DND-41 (cell line): ENCODE results near the gene C22orf15.

ENCODE experiments used
- ATAC-seq: fragments of 200-7000 bp; cut with Tn5 transposase; 3 replicates; pipeline ENCODE4 v1.9.1; 2021; ENCODE audit warnings: low read depth; ENCODE audit not compliant: insufficient read depth
- DNase-seq: peaks from one replicate; pipeline ENCODE4 v3.0.0-alpha.2; 2020
- H2AFZ ChIP-seq: 2 replicates; pipeline ENCODE4 v1.6.0; 2012; ENCODE audit warnings: low read depth, low read length
- H3K27ac ChIP-seq: 2 replicates; pipeline ENCODE4 v1.5.1; 2012; ENCODE audit warnings: low read length, inconsistent platforms
- H3K27me3 ChIP-seq: fragments of 200-600 bp; sonication (generic); 2 replicates; pipeline ENCODE4 v1.6.0; 2012; ENCODE audit warnings: low read length, mild to moderate bottlenecking, inconsistent platforms; ENCODE audit not compliant: insufficient read depth, poor library complexity
- H3K36me3 ChIP-seq: 2 replicates; pipeline ENCODE4 v1.5.1; 2012; ENCODE audit warnings: low read length, inconsistent platforms; ENCODE audit not compliant: insufficient read depth
- H3K4me1 ChIP-seq: 2 replicates; pipeline ENCODE4 v1.5.1; 2012; ENCODE audit warnings: mild to moderate bottlenecking, low read length; ENCODE audit not compliant: insufficient read depth
- H3K4me2 ChIP-seq: 2 replicates; pipeline ENCODE4 v1.6.0; 2012; ENCODE audit warnings: mild to moderate bottlenecking, moderate library complexity, low read length, inconsistent platforms; ENCODE audit not compliant: insufficient read depth
- H3K4me3 ChIP-seq, 2 experiments: fragments of 200-600 bp in 1 of 2; shearing (Covaris generic) in 1 of 2; 2 replicates each; pipeline ENCODE4 v1.5.1; 2012 to 2016; ENCODE audit warnings: inconsistent platforms in 2 of 2, low read length in 2 of 2, mild to moderate bottlenecking in 2 of 2, low read depth in 1 of 2, moderate library complexity in 1 of 2
- H3K79me2 ChIP-seq: 2 replicates; pipeline ENCODE4 v1.6.0; 2012; ENCODE audit warnings: low read length, inconsistent platforms; ENCODE audit not compliant: insufficient read depth
- H3K9ac ChIP-seq: 2 replicates; pipeline ENCODE4 v1.6.0; 2012; ENCODE audit warnings: low read depth, mild to moderate bottlenecking, inconsistent platforms, low read length, moderate library complexity
- H3K9me3 ChIP-seq: 2 replicates; pipeline ENCODE4 v1.5.1; 2012; ENCODE audit warnings: low read length, moderate library complexity, mild to moderate bottlenecking, inconsistent platforms; ENCODE audit not compliant: insufficient read depth, severe bottlenecking
- H4K20me1 ChIP-seq: 2 replicates; pipeline ENCODE4 v1.6.0; 2012; ENCODE audit warnings: low read length; ENCODE audit not compliant: insufficient read depth
- EZH2 ChIP-seq: IDR thresholded peaks from 3 replicates; pipeline ENCODE4 v1.6.1; 2012; ENCODE audit warnings: borderline replicate concordance, low read depth, mild to moderate bottlenecking, moderate library complexity, low read length, inconsistent platforms; ENCODE audit not compliant: severe bottlenecking
- TF ChIP-seq, protein P1 (sequence below): IDR thresholded peaks from 2 replicates; pipeline ENCODE4 v1.5.1; 2012; ENCODE audit warnings: borderline replicate concordance, low read length, moderate library complexity, mild to moderate bottlenecking; ENCODE audit not compliant: poor library complexity, severe bottlenecking; ENCODE audit errors: extremely low read depth

Gene C22orf15

DNA sequence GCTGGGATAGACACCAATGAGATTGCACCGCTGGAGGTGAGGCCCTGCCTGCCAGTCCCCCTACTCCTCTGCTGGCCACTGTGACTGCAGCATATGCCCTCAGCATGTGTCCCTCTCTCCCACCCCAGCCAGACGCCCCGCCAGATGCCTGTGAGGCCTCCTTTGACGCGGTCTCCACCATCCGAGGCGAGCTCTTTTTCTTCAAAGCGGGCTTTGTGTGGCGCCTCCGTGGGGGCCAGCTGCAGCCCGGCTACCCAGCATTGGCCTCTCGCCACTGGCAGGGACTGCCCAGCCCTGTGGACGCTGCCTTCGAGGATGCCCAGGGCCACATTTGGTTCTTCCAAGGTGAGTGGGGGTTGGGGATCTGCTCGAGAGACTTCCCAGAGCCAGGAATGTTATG lies 18.3 kb downstream of the C22orf15 start:
- Histone ChIP-seq H4K20me1 (no peaks in the 10 kb centered on the region), H3K9ac (no peak overlapping the region), H3K79me2 (no peaks in the 10 kb centered on the region), H3K27me3 (no peaks in the 10 kb centered on the region), H3K4me3 (no peak overlapping the region), H3K9me3 (no peaks in the 10 kb centered on the region), H3K4me1 (peaks cover 8% of the 10 kb centered on the region), H3K36me3 (no peaks in the 10 kb centered on the region), H3K27ac (no peak overlapping the region), H2AFZ (no peak overlapping the region), H3K4me2 (no peak overlapping the region)
- ATAC-seq (no peak), DNase-seq (no peak)
- no peak for TF ChIP-seq EZH2
- TF ChIP-seq, protein P1, sequence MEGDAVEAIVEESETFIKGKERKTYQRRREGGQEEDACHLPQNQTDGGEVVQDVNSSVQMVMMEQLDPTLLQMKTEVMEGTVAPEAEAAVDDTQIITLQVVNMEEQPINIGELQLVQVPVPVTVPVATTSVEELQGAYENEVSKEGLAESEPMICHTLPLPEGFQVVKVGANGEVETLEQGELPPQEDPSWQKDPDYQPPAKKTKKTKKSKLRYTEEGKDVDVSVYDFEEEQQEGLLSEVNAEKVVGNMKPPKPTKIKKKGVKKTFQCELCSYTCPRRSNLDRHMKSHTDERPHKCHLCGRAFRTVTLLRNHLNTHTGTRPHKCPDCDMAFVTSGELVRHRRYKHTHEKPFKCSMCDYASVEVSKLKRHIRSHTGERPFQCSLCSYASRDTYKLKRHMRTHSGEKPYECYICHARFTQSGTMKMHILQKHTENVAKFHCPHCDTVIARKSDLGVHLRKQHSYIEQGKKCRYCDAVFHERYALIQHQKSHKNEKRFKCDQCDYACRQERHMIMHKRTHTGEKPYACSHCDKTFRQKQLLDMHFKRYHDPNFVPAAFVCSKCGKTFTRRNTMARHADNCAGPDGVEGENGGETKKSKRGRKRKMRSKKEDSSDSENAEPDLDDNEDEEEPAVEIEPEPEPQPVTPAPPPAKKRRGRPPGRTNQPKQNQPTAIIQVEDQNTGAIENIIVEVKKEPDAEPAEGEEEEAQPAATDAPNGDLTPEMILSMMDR = no peak

DNA sequence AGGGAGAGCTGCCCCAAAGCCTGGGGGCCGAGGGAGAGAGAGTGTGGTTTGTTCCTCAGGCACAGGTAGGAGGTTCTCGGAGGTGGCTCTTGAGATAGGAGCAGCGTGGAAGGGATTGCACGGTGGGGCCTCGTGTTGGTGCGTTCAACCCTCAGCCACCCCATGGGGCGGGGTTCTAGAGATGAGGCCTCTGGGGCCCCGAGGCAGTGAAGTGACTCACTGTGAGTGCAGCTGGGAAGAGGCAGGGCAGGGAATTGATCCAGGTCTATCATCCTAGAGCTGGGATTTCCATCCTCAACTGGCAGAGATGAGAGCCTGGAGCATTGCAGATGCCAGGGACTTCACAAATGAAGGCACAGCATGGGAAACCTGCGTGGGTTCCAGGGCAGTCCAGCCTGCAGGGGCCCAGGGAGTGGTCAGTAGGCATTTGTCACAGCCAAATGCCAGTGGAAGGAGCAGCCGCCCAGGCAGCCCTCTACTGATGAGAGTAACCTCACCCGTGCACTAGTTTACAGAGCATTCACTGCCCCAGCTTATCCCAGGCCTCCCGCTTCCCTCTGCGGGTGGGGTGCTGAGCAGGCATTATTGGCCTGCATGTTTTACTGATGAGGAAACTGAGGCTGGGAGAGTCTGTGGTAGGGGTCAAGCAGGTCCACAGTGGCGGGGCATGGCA lies 18.9 kb downstream of the C22orf15 start:
- Histone ChIP-seq H3K9me3 (no peaks in the 10 kb centered on the region), H3K27ac (no peak overlapping the region), H3K4me3 (no peak overlapping the region), H3K36me3 (no peaks in the 10 kb centered on the region), H3K79me2 (no peaks in the 10 kb centered on the region), H2AFZ (no peak overlapping the region), H3K27me3 (no peaks in the 10 kb centered on the region), H3K4me2 (no peak overlapping the region), H3K4me1 (peaks cover 14% of the 10 kb centered on the region), H4K20me1 (no peaks in the 10 kb centered on the region), H3K9ac (no peak overlapping the region)
- no peak for ATAC-seq
- TF ChIP-seq, protein P1 = no peak
- TF ChIP-seq EZH2 = no peak
- DNase-seq = no peak

DNA sequence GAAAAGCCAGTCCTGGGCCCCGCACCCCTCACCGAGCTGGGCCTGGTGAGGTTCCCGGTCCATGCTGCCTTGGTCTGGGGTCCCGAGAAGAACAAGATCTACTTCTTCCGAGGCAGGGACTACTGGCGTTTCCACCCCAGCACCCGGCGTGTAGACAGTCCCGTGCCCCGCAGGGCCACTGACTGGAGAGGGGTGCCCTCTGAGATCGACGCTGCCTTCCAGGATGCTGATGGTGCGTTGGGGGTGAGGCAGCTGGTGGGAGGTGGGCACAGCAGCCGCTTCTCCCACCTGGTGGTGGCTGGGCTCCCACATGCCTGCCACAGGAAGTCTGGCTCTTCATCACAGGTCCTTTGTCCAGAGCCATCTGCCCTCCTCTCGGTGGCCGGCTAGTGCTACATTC lies 19.5 kb downstream of the C22orf15 start:
- Histone ChIP-seq H3K36me3 (no peaks in the 10 kb centered on the region), H3K27ac (no peak overlapping the region)

More for the DNA sequence above, 19.5 kb downstream of the C22orf15 start:
- Histone ChIP-seq H3K4me1 (peaks cover 14% of the 10 kb centered on the region), H3K27me3 (no peaks in the 10 kb centered on the region), H3K4me2 (no peak overlapping the region), H3K79me2 (peaks cover 2% of the 10 kb centered on the region; the same call in 1 of the 2 replicates), H2AFZ (no peak overlapping the region), H4K20me1 (no peaks in the 10 kb centered on the region), H3K9ac (no peak overlapping the region), H3K9me3 (no peaks in the 10 kb centered on the region), H3K4me3 (no peak overlapping the region)
- DNase-seq (no peak), ATAC-seq (no peak)
- no peak for TF ChIP-seq EZH2
- TF ChIP-seq, protein P1 = no peak
